ENCODE results near the gene PHOSPHO1.
"Not testable (repeated sequence)": the region's sequence is repeated elsewhere in the genome, so short reads cannot be mapped to it uniquely, and the experiment has no call there.

Gene PHOSPHO1

GRCh38 chr17:49200423-49201083 lies 30.0 kb downstream of the PHOSPHO1 start:
- DNase-seq, result no peak
- intact Hi-C loops (cut with DNase I), result no loop called here

DNA sequence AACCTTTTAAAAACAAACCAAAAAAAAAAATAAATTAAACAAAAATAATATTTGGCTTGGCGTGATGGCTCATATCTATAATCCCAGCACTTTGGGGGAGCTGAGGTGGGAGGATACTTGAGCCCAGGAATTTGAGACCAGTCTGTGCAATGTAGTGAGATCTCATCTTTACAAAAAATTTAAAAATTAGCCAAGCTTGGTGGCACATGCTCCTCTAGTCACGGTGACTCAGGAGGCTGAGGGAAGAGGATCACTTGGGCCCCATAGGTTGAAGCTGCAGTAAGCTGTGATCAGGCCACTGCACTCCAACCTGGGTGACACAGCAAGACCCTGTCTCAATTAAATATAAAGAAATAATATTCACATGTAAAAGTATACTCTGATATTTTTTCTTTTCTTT lies 32.4 kb downstream of the PHOSPHO1 start:
- intact Hi-C loops (cut with DNase I), result no loop called here
- DNase-seq, result no peak

- DNase-seq, result no peak
- intact Hi-C loops (cut with DNase I), result no loop called here
Observed at GRCh38 chr17:49197346-49197998, 33.1 kb downstream of the PHOSPHO1 start.

- intact Hi-C loops (cut with DNase I), result no loop called here
- DNase-seq, result no peak
Observed at GRCh38 chr17:49196520-49196919, 34.1 kb downstream of the PHOSPHO1 start.

- intact Hi-C loops (cut with DNase I), result no loop called here
Observed at GRCh38 chr17:49195751-49196150, 34.8 kb downstream of the PHOSPHO1 start.

DNA sequence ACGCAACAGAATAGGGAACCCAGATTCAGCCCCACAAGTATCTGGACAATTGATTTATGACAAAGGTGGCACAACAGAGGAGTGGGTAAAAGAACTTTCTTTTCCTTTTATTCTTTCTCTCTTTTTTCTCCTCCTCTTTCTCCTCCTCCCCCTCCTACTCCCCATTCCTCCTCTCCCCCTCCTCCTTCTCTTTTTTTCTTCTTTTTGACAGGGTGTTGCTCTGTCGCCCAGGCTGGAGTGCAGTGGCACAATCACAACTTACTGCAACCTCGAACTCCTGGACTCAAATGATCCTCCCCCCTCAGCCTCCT lies 36.3 kb downstream of the PHOSPHO1 start:
- no peak for DNase-seq
- intact Hi-C loops (cut with DNase I), result loop anchor here (5.0 kb wide), 1 partner anchor 33 kb away; no protein-coding TSS in a partner anchor

More at GRCh38 chr17:49195751-49196150, 34.8 kb downstream of the PHOSPHO1 start:
- DNase-seq, result no peak

DNA sequence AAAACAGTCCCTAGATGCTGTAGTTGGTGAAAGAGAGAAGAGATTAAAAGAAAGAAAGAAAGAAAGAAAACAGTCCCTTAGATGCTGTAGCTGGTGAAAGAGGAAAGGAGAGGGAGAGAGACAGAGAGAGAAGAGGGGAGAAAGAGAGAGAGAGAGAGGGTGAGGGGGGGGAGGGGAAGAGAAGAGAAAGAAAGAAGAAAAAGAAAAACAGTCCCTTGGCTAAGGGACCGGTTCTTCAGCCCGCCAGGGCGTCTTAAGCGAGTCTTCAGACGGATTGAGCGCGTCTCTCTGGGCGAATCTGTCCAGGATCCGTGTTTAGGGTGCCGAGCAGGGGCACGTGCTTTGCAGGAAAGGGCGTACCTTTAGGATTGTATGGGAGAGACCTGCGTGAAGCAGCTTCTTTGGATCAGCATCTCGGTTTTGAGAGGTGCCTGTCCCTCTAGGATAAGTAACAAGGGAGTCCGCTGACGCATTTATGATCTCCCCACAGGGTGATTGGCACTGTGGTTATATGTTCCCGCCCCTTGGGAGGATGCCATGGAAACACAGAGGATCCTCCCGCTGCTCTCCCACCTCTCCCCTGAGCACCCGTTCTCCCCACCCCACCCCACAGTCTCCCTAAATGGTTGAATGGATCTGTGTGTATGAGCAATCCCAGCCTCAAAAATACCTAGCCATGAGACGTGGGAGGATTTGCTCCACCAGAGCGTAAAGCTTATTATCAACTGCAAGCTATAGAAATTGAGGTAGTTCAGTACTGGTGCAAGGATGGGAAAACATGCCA lies 36.9 kb downstream of the PHOSPHO1 start:
- intact Hi-C loops (cut with DNase I), result loop anchor here (5.0 kb wide), 1 partner anchor 34 kb away; no protein-coding TSS in a partner anchor
- peak; percentile 59 to 97 (median 84) for DNase-seq

GRCh38 chr17:49191917-49192741 lies 38.5 kb downstream of the PHOSPHO1 start:
- peak; percentile 85 to 97 (median 92) for DNase-seq
- intact Hi-C loops (cut with DNase I), result loop anchor here (5.0 kb wide), 1 partner anchor 35 kb away; no protein-coding TSS in a partner anchor

GRCh38 chr17:49191409-49191916 lies 39.1 kb downstream of the PHOSPHO1 start:
- DNase-seq, result no peak
- intact Hi-C loops (cut with DNase I), result loop anchor here (5.0 kb wide), 1 partner anchor 36 kb away; no protein-coding TSS in a partner anchor

- intact Hi-C loops (cut with DNase I), result loop anchor here (5.0 kb wide), 1 partner anchor 36 kb away; no protein-coding TSS in a partner anchor
- no peak for DNase-seq
Observed at GRCh38 chr17:49190932-49191331, 39.7 kb downstream of the PHOSPHO1 start.

DNA sequence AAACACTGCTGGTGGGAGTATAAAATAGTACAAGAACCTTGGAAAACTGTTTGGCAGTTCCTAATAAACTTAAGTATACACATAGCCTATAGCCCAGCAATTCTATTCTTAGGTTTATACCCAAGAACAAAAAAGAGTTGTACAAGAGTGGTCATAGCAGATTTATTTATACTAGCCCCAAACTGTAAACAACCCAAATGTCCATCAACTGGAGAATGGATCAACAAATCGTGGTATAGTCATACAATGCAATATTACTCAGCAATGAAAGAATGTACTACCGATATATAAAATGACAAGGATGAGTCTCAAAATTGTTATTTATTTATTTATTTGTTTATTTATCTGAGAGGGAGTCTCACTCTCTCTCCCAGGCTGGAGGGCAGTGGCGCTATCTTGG lies 43.3 kb downstream of the PHOSPHO1 start:
- intact Hi-C loops (cut with DNase I), result no loop called here
- DNase-seq, result no peak

DNA sequence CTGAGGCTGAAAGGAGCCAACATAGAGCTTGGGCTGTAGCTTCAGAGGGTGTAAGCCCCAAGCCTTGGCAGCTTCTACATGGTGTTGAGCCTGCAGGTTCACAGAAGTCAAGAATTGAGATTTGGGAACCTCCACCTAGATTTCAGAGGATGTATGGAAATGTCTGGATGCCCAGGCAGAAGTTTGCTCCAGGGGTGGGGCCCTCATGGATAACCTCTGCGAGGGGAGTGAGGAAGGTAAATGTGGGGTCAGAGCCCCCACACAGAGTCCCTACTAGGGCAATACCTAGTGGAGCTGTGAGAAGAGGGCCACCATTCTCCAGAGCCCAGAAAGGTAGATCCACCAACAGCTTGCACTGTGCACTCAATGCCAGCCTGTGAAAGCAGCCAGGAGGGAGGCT lies 45.2 kb downstream of the PHOSPHO1 start:
- DNase-seq; intact Hi-C loops (cut with DNase I): not testable (repeated sequence)

- intact Hi-C loops (cut with DNase I); DNase-seq: not testable (repeated sequence)
Observed at GRCh38 chr17:49184522-49184921, 46.1 kb downstream of the PHOSPHO1 start.

DNA sequence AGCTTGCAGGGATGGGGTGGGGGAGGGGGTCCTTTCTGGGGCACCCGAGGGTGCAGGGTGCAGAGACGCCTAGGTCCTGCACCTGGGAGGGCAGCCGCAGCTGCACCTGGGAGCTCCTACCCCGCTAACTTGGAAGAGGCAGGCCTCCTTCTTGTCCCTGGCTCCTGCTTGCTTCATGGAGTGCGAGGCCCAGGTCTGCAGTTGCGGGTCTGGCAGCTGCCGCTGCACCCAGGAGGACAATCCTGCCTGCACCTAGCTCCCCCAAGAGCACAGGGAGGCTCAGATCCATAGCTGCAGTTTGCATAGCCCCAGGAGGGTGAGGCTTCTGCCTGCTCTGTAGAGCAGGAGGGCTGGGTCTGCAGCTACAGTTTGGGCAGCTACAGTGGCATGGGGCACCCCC lies 46.8 kb downstream of the PHOSPHO1 start:
- DNase-seq, result no peak
- intact Hi-C loops (cut with DNase I), result no loop called here

DNA sequence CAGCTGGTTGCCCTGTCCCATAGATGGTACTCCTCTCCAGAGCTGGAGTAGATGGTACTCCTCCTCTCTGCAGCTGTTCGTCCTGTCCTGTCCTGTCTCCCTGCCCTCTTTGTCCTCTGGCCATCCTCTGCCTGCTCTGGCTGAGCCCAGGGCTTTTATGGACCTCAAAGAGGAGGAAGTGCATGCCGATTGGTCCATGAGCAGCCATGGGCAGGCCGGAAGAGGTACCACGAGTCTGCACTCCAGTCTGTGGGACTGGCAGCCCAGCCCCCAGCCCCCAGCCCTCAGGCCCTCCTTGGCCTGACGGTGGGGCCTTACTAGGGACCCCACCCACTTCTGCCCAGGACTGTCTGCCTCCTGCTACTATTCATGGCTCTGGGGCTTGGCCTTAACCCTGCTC lies 47.2 kb downstream of the PHOSPHO1 start:
- DNase-seq, result no peak
- intact Hi-C loops (cut with DNase I), result no loop called here

DNA sequence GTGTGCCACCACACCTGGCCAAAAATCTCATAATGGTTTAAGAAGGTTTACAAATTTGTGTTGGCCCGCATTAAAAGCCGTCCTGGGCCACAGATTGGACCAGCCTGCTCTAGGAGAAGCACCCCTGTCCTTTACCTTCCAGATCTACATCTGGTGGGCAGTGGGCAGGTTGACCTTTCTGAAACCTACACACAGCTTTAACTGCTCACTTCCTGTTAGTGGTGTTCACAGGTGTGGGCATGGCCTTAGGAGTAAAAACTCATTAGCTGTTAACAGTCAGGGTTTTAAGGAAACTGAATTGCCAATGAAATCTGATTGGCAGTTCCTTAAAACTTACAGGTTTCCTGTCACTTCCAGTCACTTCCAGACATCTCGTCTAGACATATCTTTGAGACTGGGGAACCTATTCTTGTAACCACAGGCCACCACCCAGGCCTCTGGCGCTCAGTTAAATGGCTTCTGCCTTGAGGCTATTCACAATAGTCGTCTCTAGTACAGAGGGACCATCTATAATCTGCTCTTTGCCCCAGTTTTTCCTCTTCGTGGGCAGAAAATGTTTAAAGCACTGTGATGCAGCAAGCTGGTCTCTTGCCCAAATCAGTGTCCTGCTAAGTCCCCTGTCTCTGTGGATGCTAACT lies 49.5 kb downstream of the PHOSPHO1 start:
- intact Hi-C loops (cut with DNase I), result no loop called here
- DNase-seq, result no peak

DNA sequence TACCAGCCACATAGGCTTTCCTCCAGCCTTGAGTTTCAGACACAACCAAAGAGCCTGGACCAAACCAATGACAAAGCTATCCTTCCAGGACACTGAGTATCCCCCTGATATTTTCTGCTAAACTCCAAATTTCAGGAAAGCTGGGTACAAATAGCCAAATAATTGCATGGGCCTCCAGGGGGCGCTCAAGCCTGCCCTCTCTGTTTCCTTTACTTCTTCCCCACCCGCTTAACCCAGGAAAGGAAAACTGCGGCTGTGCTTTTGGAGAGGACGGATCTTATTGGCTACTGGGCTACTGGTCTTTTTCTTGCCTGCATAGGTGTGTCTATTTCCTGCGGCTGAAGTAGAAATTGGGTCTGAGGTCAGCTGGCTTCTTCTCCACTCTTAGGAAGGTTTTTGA lies 50.3 kb downstream of the PHOSPHO1 start:
- intact Hi-C loops (cut with DNase I), result no loop called here
- peak; percentile 12 to 85 (median 65) for DNase-seq

GRCh38 chr17:49175978-49176377 lies 54.6 kb downstream of the PHOSPHO1 start:
- not testable (repeated sequence) for DNase-seq
- intact Hi-C loops (cut with DNase I), result loop anchor here (10.0 kb wide), 1 partner anchor 49 kb away; no protein-coding TSS in a partner anchor

Data from head of caudate nucleus (tissue), 42 donors.